NCI-H2171 treated with DMSO at 0.1 percent for 48 hours (cell line): ENCODE results near the gene EXOC3L4.
"Not testable (repeated sequence)": the region's sequence is repeated elsewhere in the genome, so short reads cannot be mapped to it uniquely, and the experiment has no call there.

ENCODE experiments used
- DNase-seq: peaks from one replicate; lab custom pipeline; 2025; lab: John Stamatoyannopoulos, UW

The EXOC3L4 gene

DNA sequence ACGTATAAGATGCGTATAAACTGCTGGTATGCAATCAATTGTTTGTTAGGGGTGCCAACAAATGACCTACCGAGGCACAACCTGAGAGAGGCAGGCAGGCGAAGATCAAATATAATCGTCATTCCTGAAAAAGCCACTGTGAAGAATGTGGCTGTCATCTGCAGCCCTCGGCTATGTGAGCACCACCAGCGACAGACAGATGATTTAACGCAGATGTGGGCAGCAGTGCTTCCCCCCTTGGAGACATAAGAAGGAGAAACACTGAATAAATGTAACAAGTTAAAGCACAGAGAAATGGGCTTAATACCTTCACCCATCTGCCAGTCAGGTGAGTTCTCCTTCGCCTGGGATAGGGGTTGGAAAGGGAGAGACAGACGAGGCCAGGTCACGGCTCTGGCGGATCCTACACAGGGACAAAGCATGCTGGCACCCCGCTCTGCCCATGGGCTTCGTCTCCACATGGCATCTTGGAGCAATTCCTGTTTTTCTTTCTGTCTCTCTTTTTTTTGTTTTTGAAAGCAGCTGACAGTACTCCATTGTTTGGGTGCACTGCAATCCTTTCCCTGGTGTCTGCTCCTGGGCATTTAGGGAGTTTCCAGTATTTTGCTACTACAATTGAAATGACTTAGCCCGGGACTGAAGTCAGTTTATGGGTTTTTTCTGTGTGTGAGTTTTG lies 56.9 kb downstream of the EXOC3L4 start:
- no peak for DNase-seq

DNA sequence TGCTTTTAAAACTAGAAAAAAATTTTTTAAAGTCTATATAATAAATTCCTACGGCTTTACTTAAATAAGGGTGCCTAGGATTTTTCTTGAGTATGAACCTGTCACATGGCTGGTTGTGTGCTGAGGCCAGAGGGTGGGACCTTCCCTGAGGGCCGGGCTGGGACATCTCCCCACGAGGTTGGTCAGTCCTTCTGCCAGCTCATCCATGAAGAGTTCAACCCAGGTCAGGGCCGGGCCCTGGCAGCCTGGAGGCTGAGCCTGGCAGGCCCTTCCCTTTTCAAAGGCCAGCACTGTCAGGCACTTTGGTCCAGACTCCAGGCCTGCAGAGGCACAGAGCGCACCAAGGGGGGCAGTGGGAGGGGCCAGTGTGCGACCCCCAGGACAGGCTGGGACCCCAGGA lies 60.5 kb downstream of the EXOC3L4 start:
- no peak for DNase-seq

DNA sequence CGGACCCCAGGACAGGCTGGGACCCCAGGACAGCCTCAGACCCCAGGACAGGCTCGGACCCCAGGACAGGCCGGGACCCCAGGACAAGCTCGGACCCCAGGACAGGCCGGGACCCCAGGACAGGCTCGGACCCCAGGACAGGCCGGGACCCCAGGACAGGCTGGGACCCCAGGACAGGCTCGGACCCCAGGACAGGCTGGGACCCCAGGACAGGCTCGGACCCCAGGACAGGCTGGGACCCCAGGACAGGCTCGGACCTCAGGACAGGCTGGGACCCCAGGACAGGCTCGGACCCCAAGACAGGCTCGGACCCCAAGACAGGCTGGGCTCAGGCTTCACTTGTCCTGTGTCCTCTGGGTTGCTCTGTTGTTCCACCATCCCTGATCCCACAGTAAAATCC lies 60.9 kb downstream of the EXOC3L4 start:
- DNase-seq, result not testable (repeated sequence)

DNA sequence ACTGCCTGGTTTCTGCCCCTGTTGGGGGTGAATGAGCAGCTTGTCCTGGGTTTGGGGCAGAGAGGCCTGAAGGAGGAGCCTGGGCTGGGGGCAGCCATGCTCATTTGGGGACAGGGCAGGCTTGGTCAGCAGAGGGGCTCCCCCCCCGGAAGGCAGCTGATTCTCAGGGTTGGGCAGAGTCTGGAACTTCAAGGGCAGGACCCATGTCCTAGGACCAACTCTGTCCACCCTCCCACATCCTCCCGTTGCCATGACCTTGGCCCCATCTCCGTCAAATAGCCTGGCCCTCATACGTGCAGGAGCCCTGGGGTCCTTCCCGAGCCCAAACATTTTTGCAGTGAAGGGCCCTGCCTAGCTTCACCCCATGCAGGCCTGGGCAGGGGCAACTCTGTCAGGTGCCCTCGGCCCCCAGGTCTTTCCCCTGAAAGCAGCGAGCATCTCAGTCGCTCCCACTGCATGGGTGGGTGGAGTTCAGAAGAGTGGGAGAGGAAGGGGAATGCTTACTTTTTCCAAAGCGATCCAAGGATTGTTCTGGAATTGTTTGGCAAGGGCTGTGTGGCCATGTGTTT lies 61.4 kb downstream of the EXOC3L4 start:
- no peak for DNase-seq

DNA sequence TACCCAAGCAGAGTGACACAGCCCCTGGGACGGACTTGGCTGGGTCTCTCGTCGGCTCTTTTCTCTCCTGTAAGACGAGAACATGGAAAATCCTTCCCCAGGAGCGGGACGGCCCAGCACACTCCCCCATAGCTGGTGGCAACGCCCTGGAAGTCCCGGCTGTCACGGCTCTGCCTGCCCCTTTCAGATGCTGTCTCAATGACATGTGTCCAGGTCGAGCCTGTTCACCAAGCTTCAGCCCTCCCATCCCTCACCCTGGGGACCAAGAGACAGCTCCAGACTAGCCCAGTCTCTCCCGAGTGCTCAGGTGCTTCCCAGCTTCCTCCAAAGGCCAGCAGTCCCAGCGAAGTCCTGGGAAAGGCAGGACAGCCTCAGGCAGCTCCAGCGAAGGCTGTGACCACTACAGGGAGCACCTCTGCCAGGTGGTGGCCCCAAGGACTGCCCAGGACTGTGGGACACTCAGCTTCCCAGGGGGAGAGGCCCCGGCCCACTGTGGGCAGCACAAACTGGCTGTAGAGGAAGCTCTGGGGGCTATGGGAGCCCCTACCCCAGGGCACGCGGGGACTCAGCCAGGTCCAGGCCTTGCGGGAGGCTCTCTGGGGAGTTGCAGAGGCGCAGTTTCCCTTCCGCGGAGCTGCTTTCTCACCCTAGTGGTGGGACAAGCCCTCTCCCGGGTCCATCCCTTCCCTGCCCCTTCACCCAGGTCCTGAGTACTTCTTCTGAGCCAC lies 62.3 kb downstream of the EXOC3L4 start:
- DNase-seq, result no peak

DNA sequence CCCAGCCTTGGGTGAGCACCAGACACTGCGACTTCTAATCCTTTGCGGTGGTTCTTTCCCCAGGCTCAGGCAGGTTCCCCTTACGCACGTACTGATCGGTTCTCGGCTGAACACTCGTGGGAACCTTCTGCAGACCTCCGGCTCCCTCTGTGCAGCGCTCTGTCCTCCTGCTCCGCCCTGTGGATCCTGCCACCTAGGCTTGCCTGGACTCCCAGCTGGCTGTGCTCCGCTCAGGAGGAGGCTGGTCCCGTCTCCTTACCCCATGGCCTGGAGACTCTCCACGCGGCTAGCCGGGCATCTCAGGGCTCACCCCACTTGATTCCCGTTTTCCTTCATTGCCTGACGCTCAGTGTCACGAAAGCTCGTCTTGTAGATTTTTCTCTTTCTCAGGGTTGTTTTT lies 63.4 kb downstream of the EXOC3L4 start:
- DNase-seq, result no peak

DNA sequence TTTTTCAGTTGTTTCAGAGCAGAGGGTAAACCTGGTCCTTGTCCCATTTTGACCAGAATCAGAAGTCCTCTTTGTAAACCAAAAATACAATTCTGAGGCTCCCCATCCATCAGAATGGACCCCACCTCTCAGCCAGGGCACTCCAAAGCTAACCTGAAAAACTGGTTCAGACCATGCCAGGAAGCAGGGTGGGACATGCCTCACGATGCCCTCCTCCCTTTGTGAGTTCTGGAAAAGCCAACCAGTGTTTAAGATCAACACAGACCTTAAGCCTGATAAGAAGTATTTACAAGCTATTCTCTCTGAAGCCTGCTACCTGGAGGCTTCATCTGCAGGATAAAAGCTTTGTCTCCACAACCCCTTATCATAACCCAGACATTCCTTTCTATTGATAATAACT lies 64.2 kb downstream of the EXOC3L4 start:
- no peak for DNase-seq
